NCI-H1436 treated with DMSO at 0.1 percent for 48 hours (cell line): Measurements from ENCODE around the gene BGLAP.

ENCODE experiments used
- DNase-seq: peaks from one replicate; lab custom pipeline; 2025; lab: John Stamatoyannopoulos, UW

The BGLAP gene

GRCh38 chr1:156226782-156227181 is 15.2 kb upstream of the BGLAP start:
- no peak for DNase-seq

- no peak for DNase-seq
Observed at GRCh38 chr1:156228501-156228900, 13.5 kb upstream of the BGLAP start.

- no peak for DNase-seq
Observed at GRCh38 chr1:156229809-156230472, 12.0 kb upstream of the BGLAP start.

GRCh38 chr1:156230473-156230837 is 11.5 kb upstream of the BGLAP start:
- DNase-seq = no peak

GRCh38 chr1:156232201-156232894 is 9.6 kb upstream of the BGLAP start:
- DNase-seq = peak; percentile 16

- DNase-seq = no peak
Observed at GRCh38 chr1:156233426-156234127, 8.4 kb upstream of the BGLAP start.

- DNase-seq = no peak
Observed at GRCh38 chr1:156236164-156236563, 5.8 kb upstream of the BGLAP start.

- no peak for DNase-seq
Observed at GRCh38 chr1:156238248-156238647, 3.7 kb upstream of the BGLAP start.

- no peak for DNase-seq
Observed at GRCh38 chr1:156241311-156241811, 623 bp upstream of the BGLAP start.

- no peak for DNase-seq
Observed at GRCh38 chr1:156242738-156243137, 754 bp downstream of the BGLAP start.

- DNase-seq = no peak
Observed at GRCh38 chr1:156244126-156244525, 2.1 kb downstream of the BGLAP start.

GRCh38 chr1:156244712-156245111 is 2.7 kb downstream of the BGLAP start:
- no peak for DNase-seq

GRCh38 chr1:156245451-156246232 is 3.7 kb downstream of the BGLAP start:
- DNase-seq = no peak

GRCh38 chr1:156246241-156246780 is 4.3 kb downstream of the BGLAP start:
- no peak for DNase-seq

- DNase-seq = no peak
Observed at GRCh38 chr1:156246781-156247459, 4.9 kb downstream of the BGLAP start.

- no peak for DNase-seq
Observed at GRCh38 chr1:156247460-156248322, 5.7 kb downstream of the BGLAP start, which contains the start of gene PAQR6. Gene PAQR6 (minus strand): TSS chr1:156248056. CDS start chr1:156246731, 1,325 bp downstream.

GRCh38 chr1:156248323-156248683 is 6.3 kb downstream of the BGLAP start:
- no peak for DNase-seq

- no peak for DNase-seq
Observed at GRCh38 chr1:156249593-156249992, 7.6 kb downstream of the BGLAP start.

- DNase-seq = no peak
Observed at GRCh38 chr1:156251527-156251926, 9.5 kb downstream of the BGLAP start.

GRCh38 chr1:156253634-156254033 is 11.7 kb downstream of the BGLAP start:
- DNase-seq = no peak
